Neural cell (in vitro differentiated cells): ENCODE data around the gene INO80. TPM values are rescaled to one million over a fixed set of nuclear protein-coding genes. Genes with fewer than 3 reads are reported as not detected.

Experiments
- H2AFZ ChIP-seq: fragments of 200-600, 300-800 bp; sonication (generic), shearing (Covaris generic); 2 replicates; pipeline ENCODE4 v1.6.0; 2014; ENCODE audit warnings: low read depth, mild to moderate bottlenecking, antibody characterized with exemption, low read length, moderate library complexity
- H3F3A ChIP-seq: fragments of 200-600 bp; shearing (Covaris generic); 2 replicates; pipeline ENCODE4 v1.6.1; 2016; ENCODE audit warnings: mild to moderate bottlenecking, moderate library complexity, mixed read lengths, antibody characterized with exemption, low read length; ENCODE audit not compliant: insufficient read depth, poor library complexity, severe bottlenecking
- H3K27ac ChIP-seq: fragments of 200-600, 300-800 bp; sonication (generic), shearing (Covaris generic); 2 replicates; pipeline ENCODE4 v1.5.1; 2014; ENCODE audit warnings: mild to moderate bottlenecking, low read length, moderate library complexity
- H3K27me3 ChIP-seq: fragments of 300-800, 200-600 bp; sonication (generic), shearing (Covaris generic); 2 replicates; pipeline ENCODE4 v1.6.0; 2014; ENCODE audit warnings: mild to moderate bottlenecking, low read depth, low read length, moderate library complexity; ENCODE audit not compliant: insufficient read depth
- H3K36me3 ChIP-seq: fragments of 300-800, 200-600 bp; sonication (generic), shearing (Covaris generic); 2 replicates; pipeline ENCODE4 v1.5.1; 2014; ENCODE audit warnings: mild to moderate bottlenecking, antibody characterized with exemption, low read length, moderate library complexity; ENCODE audit not compliant: insufficient read depth
- H3K4me2 ChIP-seq: fragments of 300-800, 200-600 bp; sonication (generic), shearing (Covaris generic); 2 replicates; pipeline ENCODE4 v1.6.0; 2014; ENCODE audit warnings: mild to moderate bottlenecking, low read length
- H3K4me3 ChIP-seq: fragments of 300-800, 200-600 bp; sonication (generic), shearing (Covaris generic); 2 replicates; pipeline ENCODE4 v1.5.1; 2014; ENCODE audit warnings: mild to moderate bottlenecking, low read length, moderate library complexity
- H3K79me2 ChIP-seq: fragments of 200-600 bp; shearing (Covaris generic); replicated peaks from 2 replicates; pipeline ENCODE4 v1.6.0; 2014; ENCODE audit warnings: mild to moderate bottlenecking, low read length, moderate library complexity; ENCODE audit not compliant: insufficient read depth
- H3K9ac ChIP-seq: fragments of 300-800, 200-600 bp; sonication (generic), shearing (Covaris generic); 2 replicates; pipeline ENCODE4 v1.6.1; 2016; ENCODE audit warnings: mild to moderate bottlenecking, low read length, mixed read lengths
- H3K9me2 ChIP-seq: fragments of 200-600 bp; shearing (Covaris generic); 2 replicates; pipeline ENCODE4 v1.6.1; 2016; ENCODE audit warnings: mild to moderate bottlenecking, low read length, mixed read lengths; ENCODE audit not compliant: insufficient read depth
- H3K9me3 ChIP-seq: fragments of 200-600, 300-800 bp; sonication (generic), shearing (Covaris generic); 2 replicates; pipeline ENCODE4 v1.6.1; 2016; ENCODE audit warnings: mild to moderate bottlenecking, mixed run types, low read length, moderate library complexity, mixed read lengths
- H4K20me1 ChIP-seq: fragments of 200-600 bp; shearing (Covaris generic); 2 replicates; pipeline ENCODE4 v1.6.1; 2016; ENCODE audit warnings: mild to moderate bottlenecking, mixed run types; ENCODE audit not compliant: insufficient read depth
- EP300 ChIP-seq: fragments of 450-650 bp; conservative IDR thresholded peaks from 2 replicates; pipeline ENCODE4 v1.6.1; 2014; ENCODE audit warnings: antibody characterized with exemption, mild to moderate bottlenecking, moderate library complexity; ENCODE audit not compliant: poor library complexity, severe bottlenecking
- EZH2 ChIP-seq: fragments of 200-600, 300-800 bp; shearing (Covaris generic), sonication (generic); IDR thresholded peaks from 2 replicates; pipeline ENCODE4 v1.6.1; 2014; ENCODE audit warnings: antibody characterized with exemption, low read length, borderline replicate concordance, mild to moderate bottlenecking; ENCODE audit not compliant: insufficient read depth, poor library complexity, severe bottlenecking
- MXI1 ChIP-seq: fragments of 450-650 bp; conservative IDR thresholded peaks from 2 replicates; pipeline ENCODE4 v1.6.1; 2014; ENCODE audit warnings: antibody characterized with exemption, mild to moderate bottlenecking; ENCODE audit not compliant: poor library complexity, severe bottlenecking
- POLR2AphosphoS5 ChIP-seq: IDR thresholded peaks from 2 replicates; pipeline ENCODE4 v1.6.1; 2012
- RAD21 ChIP-seq: fragments of 450-650 bp; conservative IDR thresholded peaks from 2 replicates; pipeline ENCODE4 v1.6.1; 2014; ENCODE audit warnings: antibody characterized with exemption, mild to moderate bottlenecking, moderate library complexity
- REST ChIP-seq: IDR thresholded peaks from 2 replicates; pipeline ENCODE4 v1.6.1; 2012; ENCODE audit warnings: borderline replicate concordance
- SMC3 ChIP-seq: fragments of 450-650 bp; conservative IDR thresholded peaks from 2 replicates; pipeline ENCODE4 v1.6.1; 2014; ENCODE audit warnings: antibody characterized with exemption, mild to moderate bottlenecking, moderate library complexity; ENCODE audit not compliant: poor library complexity
- TAF1 ChIP-seq: IDR thresholded peaks from 2 replicates; pipeline ENCODE4 v1.6.1; 2012; ENCODE audit warnings: low read depth
- polyA plus RNA-seq: library from polyadenylated mRNA; depleted of rRNA; stranded (reverse); fragments of >200 nt; gene quantifications from 2 replicates; pipeline ENCODE4 v1.2.3, GENCODE V29; 2014
- TF ChIP-seq, protein P1 (sequence below): fragments of 450-650 bp; IDR thresholded peaks from 2 replicates; pipeline ENCODE4 v1.5.1; 2014; ENCODE audit warnings: antibody characterized with exemption, mild to moderate bottlenecking, moderate library complexity; ENCODE audit not compliant: poor library complexity, severe bottlenecking

Gene INO80
- polyA plus RNA-seq, 1 donor from 2014 or later: 8.4 TPM

DNA sequence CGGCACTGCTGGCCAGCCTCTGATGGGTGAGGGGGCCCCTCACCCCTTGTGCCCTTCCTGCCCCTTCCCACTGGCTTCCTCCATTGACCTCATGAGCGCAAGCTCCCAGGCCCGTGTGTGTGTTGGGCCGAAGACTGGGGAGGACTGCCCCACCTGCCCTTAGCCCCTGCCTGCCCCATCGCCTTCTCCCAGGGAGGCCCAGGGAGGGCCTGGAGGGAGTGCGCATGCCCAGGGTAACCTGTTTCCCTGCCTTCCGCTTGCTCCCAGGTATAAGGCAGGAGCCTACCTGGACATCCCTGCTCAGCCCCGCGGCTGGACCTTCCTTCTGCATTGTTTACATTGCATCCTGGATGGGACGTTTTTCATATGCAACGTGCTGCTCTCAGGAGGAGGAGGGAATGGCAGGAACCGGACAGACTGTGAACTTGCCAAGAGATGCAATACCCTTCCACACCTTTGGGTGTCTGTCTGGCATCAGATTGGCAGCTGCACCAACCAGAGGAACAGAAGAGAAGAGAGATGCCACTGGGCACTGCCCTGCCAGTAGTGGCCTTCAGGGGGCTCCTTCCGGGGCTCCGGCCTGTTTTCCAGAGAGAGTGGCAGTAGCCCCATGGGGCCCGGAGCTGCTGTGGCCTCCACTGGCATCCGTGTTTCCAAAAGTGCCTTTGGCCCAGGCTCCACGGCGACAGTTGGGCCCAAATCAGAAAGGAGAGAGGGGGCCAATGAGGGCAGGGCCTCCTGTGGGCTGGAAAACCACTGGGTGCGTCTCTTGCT is 178.1 kb downstream of the INO80 start:
- TF ChIP-seq EZH2 (no peak), SMC3 (no peak), EP300 (no peak), POLR2AphosphoS5 (no peak), RAD21 (no peak), REST (no peak), TAF1 (no peak), MXI1 (no peak)
- TF ChIP-seq, protein P1, sequence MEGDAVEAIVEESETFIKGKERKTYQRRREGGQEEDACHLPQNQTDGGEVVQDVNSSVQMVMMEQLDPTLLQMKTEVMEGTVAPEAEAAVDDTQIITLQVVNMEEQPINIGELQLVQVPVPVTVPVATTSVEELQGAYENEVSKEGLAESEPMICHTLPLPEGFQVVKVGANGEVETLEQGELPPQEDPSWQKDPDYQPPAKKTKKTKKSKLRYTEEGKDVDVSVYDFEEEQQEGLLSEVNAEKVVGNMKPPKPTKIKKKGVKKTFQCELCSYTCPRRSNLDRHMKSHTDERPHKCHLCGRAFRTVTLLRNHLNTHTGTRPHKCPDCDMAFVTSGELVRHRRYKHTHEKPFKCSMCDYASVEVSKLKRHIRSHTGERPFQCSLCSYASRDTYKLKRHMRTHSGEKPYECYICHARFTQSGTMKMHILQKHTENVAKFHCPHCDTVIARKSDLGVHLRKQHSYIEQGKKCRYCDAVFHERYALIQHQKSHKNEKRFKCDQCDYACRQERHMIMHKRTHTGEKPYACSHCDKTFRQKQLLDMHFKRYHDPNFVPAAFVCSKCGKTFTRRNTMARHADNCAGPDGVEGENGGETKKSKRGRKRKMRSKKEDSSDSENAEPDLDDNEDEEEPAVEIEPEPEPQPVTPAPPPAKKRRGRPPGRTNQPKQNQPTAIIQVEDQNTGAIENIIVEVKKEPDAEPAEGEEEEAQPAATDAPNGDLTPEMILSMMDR: no peak
- no peaks in the 10 kb centered on the region for H4K20me1 ChIP-seq
- H3F3A ChIP-seq: no peaks in the 10 kb centered on the region
- H3K4me2 ChIP-seq: no peak overlapping the region
- H3K9ac ChIP-seq: no peak overlapping the region
- H2AFZ ChIP-seq: no peak overlapping the region
- H3K27ac ChIP-seq: no peak overlapping the region
- no peaks in the 10 kb centered on the region for H3K9me3 ChIP-seq
- peaks cover 7% of the 10 kb centered on the region for H3K27me3 ChIP-seq
- H3K9me2 ChIP-seq: no peaks in the 10 kb centered on the region
- H3K36me3 ChIP-seq: no peaks in the 10 kb centered on the region
- H3K4me3 ChIP-seq: no peak overlapping the region
- H3K79me2 ChIP-seq: no peaks in the 10 kb centered on the region

DNA sequence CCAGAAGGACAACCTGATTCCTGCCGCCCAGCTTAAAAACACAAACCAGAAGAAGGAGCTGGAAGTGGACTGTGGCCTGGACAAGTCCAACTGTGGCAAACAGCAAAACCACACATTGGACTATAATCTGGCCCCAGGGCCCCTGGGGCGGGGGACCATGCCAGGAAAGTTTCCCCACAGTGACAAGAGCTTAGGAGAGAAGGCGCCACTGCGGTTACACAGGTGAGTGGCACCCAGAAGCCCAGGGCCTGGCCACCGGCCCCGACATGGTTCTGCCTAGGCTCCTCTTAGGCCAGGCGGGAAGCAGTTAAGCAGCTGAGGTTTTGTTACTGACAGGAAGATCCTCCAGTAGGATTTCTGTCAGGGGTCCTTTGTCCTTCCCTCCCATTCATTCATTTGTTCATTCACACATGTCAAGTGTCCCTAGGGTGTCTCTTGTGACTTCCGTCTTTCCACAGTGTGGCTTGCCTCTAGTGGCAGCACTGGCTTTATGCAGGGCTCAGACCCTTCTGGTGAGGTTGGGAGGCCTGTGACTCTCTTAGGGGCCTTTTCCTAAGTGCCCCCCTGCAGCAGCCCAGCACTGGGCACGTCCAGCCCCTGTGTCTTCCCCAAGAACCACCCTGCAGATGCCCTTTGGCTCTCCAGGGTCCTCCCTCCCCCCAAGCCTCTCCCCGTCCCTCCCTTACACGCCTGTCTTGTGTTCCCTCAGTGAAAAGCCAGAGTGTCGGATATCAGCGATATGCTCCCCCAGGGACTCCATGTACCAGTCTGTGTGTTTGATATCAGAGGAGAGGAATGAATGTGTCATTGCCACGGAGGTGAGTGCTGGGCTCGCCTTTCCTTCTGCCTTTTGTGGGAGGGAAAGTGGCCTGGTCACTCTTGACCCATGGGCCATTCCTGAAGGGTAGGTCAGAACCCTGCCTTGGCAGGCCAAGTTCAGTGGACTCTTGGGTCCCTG is 179.1 kb downstream of the INO80 start:
- Histone ChIP-seq H3K36me3 (no peaks in the 10 kb centered on the region), H3K9ac (peak overlapping the region; percentile 23), H3K4me2 (no peak overlapping the region), H3K9me3 (no peaks in the 10 kb centered on the region), H3K4me3 (no peak overlapping the region), H3F3A (no peaks in the 10 kb centered on the region), H3K27ac (no peak overlapping the region), H3K79me2 (no peaks in the 10 kb centered on the region), H3K9me2 (no peaks in the 10 kb centered on the region), H4K20me1 (no peaks in the 10 kb centered on the region), H3K27me3 (peaks cover 14% of the 10 kb centered on the region), H2AFZ (no peak overlapping the region)
- TF ChIP-seq, protein P1: peak; percentile 55
- TF ChIP-seq POLR2AphosphoS5: no peak
